MM.1S (cell line): ENCODE results near the gene IL15RA.

ENCODE experiments used
- DNase-seq: peaks from one replicate; pipeline ENCODE4 v3.0.0-alpha.2; 2015
- H2AFZ ChIP-seq: fragments of 300-600 bp; sonication (generic); 2 replicates; pipeline ENCODE4 v1.6.0; 2016; ENCODE audit warnings: antibody characterized with exemption, low read length
- H3F3A ChIP-seq: fragments of 300-600 bp; sonication (generic); 2 replicates; pipeline ENCODE4 v1.6.1; 2016; ENCODE audit warnings: mild to moderate bottlenecking, antibody characterized with exemption, low read length, moderate library complexity, mixed read lengths; ENCODE audit not compliant: insufficient read depth
- H3K27ac ChIP-seq: fragments of 300-600 bp; sonication (generic); 2 replicates; pipeline ENCODE4 v1.5.1; 2016; ENCODE audit warnings: mild to moderate bottlenecking, low read length
- H3K27me3 ChIP-seq: fragments of 300-600 bp; sonication (generic); replicated peaks from 2 replicates; pipeline ENCODE4 v1.6.0; 2016; ENCODE audit warnings: low read length; ENCODE audit not compliant: insufficient read depth
- H3K36me3 ChIP-seq: fragments of 300-600 bp; sonication (generic); replicated peaks from 2 replicates; pipeline ENCODE4 v1.6.1; 2016; ENCODE audit warnings: mild to moderate bottlenecking, low read length, mixed read lengths; ENCODE audit not compliant: insufficient read depth
- H3K4me1 ChIP-seq: fragments of 300-600 bp; sonication (generic); 2 replicates; pipeline ENCODE4 v1.6.1; 2016; ENCODE audit warnings: low read length, mixed read lengths
- H3K4me2 ChIP-seq: fragments of 300-600 bp; sonication (generic); 2 replicates; pipeline ENCODE4 v1.6.0; 2016; ENCODE audit warnings: low read depth, low read length
- H3K4me3 ChIP-seq: fragments of 300-600 bp; sonication (generic); 2 replicates; pipeline ENCODE4 v1.5.1; 2016; ENCODE audit warnings: low read length, mixed read lengths
- H3K79me2 ChIP-seq: fragments of 300-600 bp; sonication (generic); 2 replicates; pipeline ENCODE4 v1.6.1; 2016; ENCODE audit warnings: mixed run types, low read length, mixed read lengths
- H3K9ac ChIP-seq: fragments of 300-600 bp; sonication (generic); 2 replicates; pipeline ENCODE4 v1.6.1; 2016; ENCODE audit warnings: low read length, mixed read lengths
- H3K9me2 ChIP-seq: fragments of 300-600 bp; sonication (generic); replicated peaks from 2 replicates; pipeline ENCODE4 v1.6.1; 2016; ENCODE audit warnings: mild to moderate bottlenecking, low read length, mixed read lengths; ENCODE audit not compliant: insufficient read depth
- H3K9me3 ChIP-seq: fragments of 300-600 bp; sonication (generic); replicated peaks from 2 replicates; pipeline ENCODE4 v1.6.1; 2016; ENCODE audit warnings: mild to moderate bottlenecking, low read length, mixed read lengths; ENCODE audit not compliant: insufficient read depth
- H4K20me1 ChIP-seq: fragments of 300-600 bp; sonication (generic); 2 replicates; pipeline ENCODE4 v1.6.1; 2016; ENCODE audit warnings: mild to moderate bottlenecking, low read length, moderate library complexity, mixed read lengths; ENCODE audit not compliant: insufficient read depth
- CTCF ChIP-seq: fragments of 300-600 bp; sonication (generic); IDR thresholded peaks from 2 replicates; pipeline ENCODE4 v1.5.1; 2016; ENCODE audit warnings: antibody characterized with exemption, low read length, mixed read lengths
- EZH2 ChIP-seq: fragments of 300-600 bp; sonication (generic); optimal IDR thresholded peaks from 2 replicates; pipeline ENCODE3; 2017; ENCODE audit warnings: low read depth, mild to moderate bottlenecking, antibody characterized with exemption, low read length, mixed read lengths
- EZH2phosphoT487 ChIP-seq: fragments of 300-600 bp; sonication (generic); IDR thresholded peaks from 2 replicates; pipeline ENCODE4 v1.6.1; 2018; ENCODE audit warnings: antibody characterized with exemption, low read length

The IL15RA gene

GRCh38 chr10:5968681-5969453 is 8.5 kb downstream of the IL15RA start:
- Histone ChIP-seq H3K4me3 (no peak overlapping the region), H3F3A (no peaks in the 10 kb centered on the region), H2AFZ (no peak overlapping the region), H3K79me2 (peaks cover 56% of the 10 kb centered on the region), H3K4me2 (no peak overlapping the region), H3K4me1 (peaks cover 14% of the 10 kb centered on the region), H3K27me3 (no peaks in the 10 kb centered on the region), H3K36me3 (no peaks in the 10 kb centered on the region), H3K9me3 (no peaks in the 10 kb centered on the region), H3K9ac (no peak overlapping the region), H4K20me1 (no peaks in the 10 kb centered on the region), H3K27ac (no peak overlapping the region), H3K9me2 (no peaks in the 10 kb centered on the region)
- TF ChIP-seq EZH2phosphoT487: no peak
- no peak for TF ChIP-seq EZH2
- no peak for TF ChIP-seq CTCF
- DNase-seq: no peak

- no peaks in the 10 kb centered on the region for H4K20me1 ChIP-seq
- H3K36me3 ChIP-seq: no peaks in the 10 kb centered on the region
- H3K27me3 ChIP-seq: no peaks in the 10 kb centered on the region
- TF ChIP-seq CTCF (no peak), EZH2phosphoT487 (no peak)
- peaks cover 14% of the 10 kb centered on the region for H3K4me1 ChIP-seq
- no peak overlapping the region for H3K9ac ChIP-seq
- H3K4me2 ChIP-seq: no peak overlapping the region
- no peaks in the 10 kb centered on the region for H3K9me2 ChIP-seq
- H3F3A ChIP-seq: no peaks in the 10 kb centered on the region
- H3K9me3 ChIP-seq: no peaks in the 10 kb centered on the region
- H3K27ac ChIP-seq: no peak overlapping the region
- H3K4me3 ChIP-seq: no peak overlapping the region
- no peak overlapping the region for H2AFZ ChIP-seq
- peaks cover 49% of the 10 kb centered on the region for H3K79me2 ChIP-seq
- DNase-seq: no peak
Measured at GRCh38 chr10:5968037-5968680, 9.2 kb downstream of the IL15RA start.

GRCh38 chr10:5965266-5965665 is 12.1 kb downstream of the IL15RA start:
- Histone ChIP-seq H3K79me2 (peaks cover 23% of the 10 kb centered on the region), H3K9ac (no peak overlapping the region), H2AFZ (no peak overlapping the region), H3K4me1 (no peaks in the 10 kb centered on the region), H3K4me2 (no peak overlapping the region), H3K27ac (no peak overlapping the region), H3K9me2 (no peaks in the 10 kb centered on the region), H3K27me3 (no peaks in the 10 kb centered on the region), H3F3A (no peaks in the 10 kb centered on the region), H3K9me3 (no peaks in the 10 kb centered on the region), H3K4me3 (no peak overlapping the region), H3K36me3 (no peaks in the 10 kb centered on the region), H4K20me1 (no peaks in the 10 kb centered on the region)
- DNase-seq: no peak
- no peak for TF ChIP-seq EZH2phosphoT487
- TF ChIP-seq EZH2: no peak
- no peak for TF ChIP-seq CTCF
